CD1c-positive myeloid dendritic cell (primary cell): ENCODE results near the gene BLID.

Source experiments
- DNase-seq: peaks from one replicate; pipeline ENCODE4 v3.0.0-alpha.2; 2016; ENCODE audit errors: extremely low spot score

The BLID gene

GRCh38 chr11:122081073-122081472 is 34.9 kb downstream of the BLID start:
- no peak for DNase-seq

GRCh38 chr11:122077459-122077858 is 38.6 kb downstream of the BLID start:
- DNase-seq, result no peak

GRCh38 chr11:122076512-122077120 is 39.4 kb downstream of the BLID start:
- no peak for DNase-seq

GRCh38 chr11:122075016-122075415 is 41.0 kb downstream of the BLID start:
- no peak for DNase-seq

GRCh38 chr11:122074022-122074421 is 42.0 kb downstream of the BLID start:
- no peak for DNase-seq

GRCh38 chr11:122071709-122072202 is 44.3 kb downstream of the BLID start:
- no peak for DNase-seq

- no peak for DNase-seq
Measured at GRCh38 chr11:122069707-122070360, 46.2 kb downstream of the BLID start.

- no peak for DNase-seq
Measured at GRCh38 chr11:122068837-122069236, 47.2 kb downstream of the BLID start.

- no peak for DNase-seq
Measured at GRCh38 chr11:122068141-122068540, 47.9 kb downstream of the BLID start.
